GM18502 (cell line): ENCODE results near the gene SLC25A39.

Experiments
- ATAC-seq: cut with Tn5 transposase; IDR thresholded peaks from one replicate; pipeline ENCODE4 v1.9.1; 2021; ENCODE audit warnings: mild to moderate bottlenecking; ENCODE audit not compliant: unreplicated experiment, poor library complexity

SLC25A39 gene

GRCh38 chr17:44314869-44315661 is 9.6 kb downstream of the SLC25A39 start:
- ATAC-seq, result no peak

DNA sequence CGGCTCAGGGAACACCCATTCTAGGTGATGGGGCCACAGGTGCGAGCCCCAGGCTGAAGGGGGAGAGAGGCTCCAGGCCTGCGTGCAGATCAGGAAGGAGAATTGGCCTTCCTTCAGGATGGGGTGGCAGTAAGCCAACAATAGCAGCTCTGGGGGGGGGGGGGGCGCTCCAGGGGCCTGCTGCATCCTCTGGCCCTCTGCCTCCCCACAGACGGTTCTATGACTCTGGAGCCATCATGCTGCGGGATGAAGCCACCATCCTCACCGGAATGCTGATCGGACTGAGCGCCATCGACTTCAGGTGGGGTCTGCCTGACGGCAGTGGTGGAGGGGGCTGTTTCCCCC is 10.1 kb downstream of the SLC25A39 start:
- no peak for ATAC-seq

GRCh38 chr17:44314031-44314430 is 10.6 kb downstream of the SLC25A39 start:
- no peak for ATAC-seq

DNA sequence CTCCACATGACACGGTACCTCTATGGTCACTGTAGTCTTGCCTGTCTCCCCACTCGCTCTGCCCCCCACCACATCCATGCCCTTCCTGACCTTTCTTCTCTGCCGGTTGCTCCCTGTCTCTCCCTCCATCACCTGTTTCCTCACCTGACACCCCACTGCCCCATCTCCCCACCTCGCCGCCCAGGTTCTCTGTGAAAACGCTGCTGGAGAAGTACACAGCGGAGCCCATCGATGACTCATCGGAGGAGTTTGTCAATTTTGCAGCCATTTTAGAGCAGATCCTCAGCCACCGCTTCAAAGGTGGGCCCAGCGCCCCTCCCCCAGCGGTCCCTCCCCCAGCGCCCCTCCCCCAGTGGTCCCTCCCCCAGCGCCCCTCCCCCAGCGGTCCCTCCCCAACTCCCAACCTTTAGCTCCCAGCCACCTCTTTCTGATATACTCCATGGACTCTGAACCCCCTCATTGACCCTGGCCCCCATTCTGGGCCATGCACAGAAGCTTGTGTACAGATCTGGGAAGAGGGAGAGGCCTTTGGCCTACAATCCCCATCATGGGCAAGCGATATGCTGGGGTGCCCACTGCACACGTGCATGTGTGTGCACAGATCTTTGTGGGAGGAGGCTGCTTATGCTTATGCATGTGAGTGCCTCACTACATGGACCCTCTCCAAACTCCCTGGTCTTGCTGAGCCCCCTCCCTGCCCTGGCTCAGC is 12.1 kb downstream of the SLC25A39 start:
- ATAC-seq, result no peak

GRCh38 chr17:44311562-44312181 is 13.0 kb downstream of the SLC25A39 start:
- no peak for ATAC-seq

DNA sequence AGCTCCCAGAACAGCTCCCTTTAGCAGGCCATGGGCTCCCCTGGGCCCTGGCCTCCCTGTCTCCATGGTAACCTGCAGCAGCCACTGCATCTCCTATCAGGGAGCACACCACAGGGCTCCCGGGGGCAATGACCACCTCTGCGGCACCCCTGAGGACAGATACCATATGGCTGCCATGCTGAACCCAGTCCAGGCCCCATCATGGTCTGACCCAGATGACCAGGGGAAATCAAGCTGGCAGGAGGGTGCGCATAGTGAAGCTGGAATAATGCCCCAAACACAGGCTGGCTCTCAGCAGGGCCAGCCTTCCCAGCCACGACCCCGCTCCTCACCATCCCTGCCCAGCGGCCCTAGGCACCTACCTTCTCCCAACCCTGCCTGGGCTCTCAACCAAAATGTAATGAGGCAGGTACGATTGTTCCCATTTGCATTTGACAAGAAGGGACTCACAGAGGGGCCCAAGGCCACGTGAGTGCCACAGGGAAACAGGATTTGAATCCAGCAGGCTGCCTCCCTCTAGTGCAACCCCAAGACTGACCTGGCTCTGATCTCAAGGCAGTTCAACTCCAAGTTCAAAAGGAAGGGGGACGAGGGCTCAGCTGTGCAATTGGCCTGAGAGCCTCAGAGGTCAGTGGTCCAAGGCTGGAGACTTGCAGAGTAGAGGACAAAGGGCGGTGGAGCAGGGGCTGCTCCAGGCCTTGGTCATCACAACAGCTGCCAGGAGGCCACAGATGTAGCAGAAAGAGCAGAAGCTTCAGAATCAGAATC is 13.8 kb downstream of the SLC25A39 start:
- no peak for ATAC-seq

DNA sequence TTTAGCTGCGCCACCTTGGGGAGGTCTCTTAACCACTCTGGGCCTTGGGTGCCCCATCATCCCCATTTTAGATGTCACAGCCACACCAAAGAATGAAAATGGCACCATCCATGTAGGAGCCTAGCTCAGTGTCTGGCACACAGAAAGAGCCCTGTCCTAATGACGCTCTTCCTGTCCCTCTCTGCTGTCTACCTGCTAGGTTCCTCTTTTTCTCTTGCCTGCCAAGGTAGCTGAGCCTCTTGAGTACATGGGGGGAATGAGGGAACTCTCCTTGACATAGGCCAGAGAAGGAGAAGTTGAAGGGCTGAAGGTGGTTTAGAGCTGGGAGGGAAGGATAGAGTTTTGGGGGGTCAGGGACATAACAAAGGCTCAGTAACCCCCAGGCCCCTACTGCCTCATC is 14.4 kb downstream of the SLC25A39 start:
- ATAC-seq, result no peak

GRCh38 chr17:44309472-44309871 is 15.2 kb downstream of the SLC25A39 start:
- ATAC-seq, result no peak

DNA sequence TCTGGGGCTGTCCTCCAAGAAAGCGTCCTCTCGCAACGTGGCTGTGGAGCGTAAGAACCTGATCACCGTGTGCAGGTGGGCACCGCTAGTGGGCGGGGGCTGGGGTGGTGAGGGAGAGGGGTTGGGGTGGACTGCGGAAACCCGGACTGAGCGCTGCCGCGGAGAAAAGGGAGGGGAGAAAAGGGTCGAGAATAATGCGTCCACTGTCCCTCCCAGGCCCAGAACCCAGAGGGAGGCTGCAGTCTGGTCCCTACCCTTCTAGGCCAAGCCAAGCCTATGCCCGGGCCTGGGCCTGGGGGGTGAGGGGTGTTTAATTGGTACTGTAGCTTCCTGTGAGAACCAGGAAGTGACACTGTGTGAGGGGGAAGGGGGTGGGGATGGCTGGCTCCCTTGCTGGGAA is 15.8 kb downstream of the SLC25A39 start:
- no peak for ATAC-seq

GRCh38 chr17:44308320-44308818 is 16.3 kb downstream of the SLC25A39 start, which contains the start of gene RUNDC3A:
Gene RUNDC3A, plus strand, starts transcription at chr17:44308601. Its CDS starts 232 bp downstream, at chr17:44308833.
- no peak for ATAC-seq

GRCh38 chr17:44307387-44308186 is 17.0 kb downstream of the SLC25A39 start:
- no peak for ATAC-seq

DNA sequence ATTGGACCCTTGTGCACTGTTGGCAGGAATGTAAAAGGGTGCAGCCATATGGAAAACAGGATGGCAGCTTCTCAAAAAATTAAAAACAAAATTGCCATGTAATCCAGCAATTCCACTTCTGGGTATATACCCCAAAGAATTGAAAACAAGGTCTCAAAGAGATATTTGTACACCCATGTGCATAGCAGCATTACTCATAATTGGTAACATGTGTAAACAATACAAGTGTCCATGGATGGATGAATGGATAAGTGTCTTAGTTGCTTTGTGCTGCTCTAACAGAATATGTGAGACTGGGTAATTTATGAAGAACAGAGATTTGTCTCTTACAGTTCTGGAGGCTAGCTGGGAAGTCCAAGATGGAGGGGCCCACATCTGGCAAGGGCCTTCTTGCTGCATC is 20.0 kb downstream of the SLC25A39 start:
- ATAC-seq, result no peak

- ATAC-seq, result no peak
Observed at GRCh38 chr17:44297975-44298374, 26.6 kb downstream of the SLC25A39 start.

DNA sequence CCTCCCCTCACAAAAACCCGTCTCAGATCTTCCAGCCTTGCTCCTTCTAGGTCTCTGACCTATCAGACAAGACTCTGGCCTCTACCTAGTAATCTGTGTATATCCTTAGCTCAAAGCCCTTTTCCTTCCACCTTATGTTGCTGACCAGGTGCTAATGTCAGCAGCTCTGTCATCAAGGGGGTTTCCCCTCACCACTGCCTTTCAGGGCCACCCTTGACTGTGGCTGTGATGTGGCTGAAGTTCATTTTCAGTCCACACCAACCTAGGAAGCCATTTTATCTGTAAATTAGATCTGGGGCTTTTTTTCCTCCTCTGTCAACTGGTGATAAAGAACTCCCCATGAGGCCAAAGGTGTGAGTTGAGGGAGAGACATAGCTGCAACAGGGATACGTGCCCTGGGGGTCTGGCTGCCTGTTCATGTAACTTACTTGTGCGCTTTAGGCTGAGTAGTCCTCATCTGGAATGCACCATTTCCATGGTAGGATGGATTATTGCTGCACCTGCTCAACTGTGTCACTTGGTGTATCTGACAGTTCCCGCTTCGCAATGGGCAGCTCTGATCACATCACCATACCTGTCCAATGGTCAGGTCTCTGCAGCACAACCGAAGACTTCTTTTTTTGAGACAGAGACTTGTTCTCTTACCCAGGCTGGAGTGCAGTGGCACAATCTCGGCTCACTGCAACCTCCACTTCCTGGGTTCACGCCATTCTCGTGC is 31.0 kb downstream of the SLC25A39 start:
- ATAC-seq, result no peak

DNA sequence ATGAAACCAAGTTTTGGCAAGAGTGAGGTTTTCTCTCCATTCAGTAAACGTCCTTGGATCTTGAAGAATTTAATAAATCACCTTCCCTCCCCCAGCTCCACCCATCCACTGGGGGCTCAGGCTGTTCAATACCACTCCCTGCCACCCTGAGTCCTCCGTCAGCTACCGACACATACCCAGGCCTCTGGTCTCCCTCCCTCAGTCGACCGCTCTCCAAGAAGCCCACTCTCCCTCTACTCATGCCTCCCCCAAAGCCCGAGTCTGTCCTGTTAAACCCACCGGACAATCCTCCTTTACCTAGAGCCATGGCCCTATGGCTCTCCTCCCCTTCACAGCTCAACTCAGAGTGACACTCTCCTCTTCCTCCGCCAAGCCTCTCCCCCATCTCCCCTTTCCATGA is 37.0 kb downstream of the SLC25A39 start:
- ATAC-seq, result no peak

GRCh38 chr17:44284024-44284400 is 40.6 kb downstream of the SLC25A39 start:
- no peak for ATAC-seq

- ATAC-seq, result no peak
Observed at GRCh38 chr17:44283344-44284023, 41.1 kb downstream of the SLC25A39 start.

DNA sequence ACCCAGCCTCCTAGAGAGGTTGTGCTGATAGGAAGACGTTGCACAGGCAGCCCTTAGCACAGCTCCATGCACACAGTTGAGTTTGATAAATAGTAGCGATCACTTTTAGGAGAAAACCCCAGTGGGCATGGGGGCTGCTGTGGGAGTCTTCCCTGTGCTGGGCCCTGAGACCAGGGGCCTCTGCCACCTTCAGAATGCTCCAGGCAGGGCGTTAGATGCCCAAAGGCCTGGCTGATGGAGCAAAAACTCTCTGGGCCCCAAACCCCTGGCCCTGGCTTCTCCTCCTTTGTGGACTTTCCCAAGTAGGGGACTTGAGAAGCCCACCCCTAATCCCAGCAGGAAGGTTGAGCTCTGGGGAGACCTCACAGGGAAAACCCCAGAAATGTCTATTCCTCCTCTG is 42.4 kb downstream of the SLC25A39 start:
- ATAC-seq, result no peak

DNA sequence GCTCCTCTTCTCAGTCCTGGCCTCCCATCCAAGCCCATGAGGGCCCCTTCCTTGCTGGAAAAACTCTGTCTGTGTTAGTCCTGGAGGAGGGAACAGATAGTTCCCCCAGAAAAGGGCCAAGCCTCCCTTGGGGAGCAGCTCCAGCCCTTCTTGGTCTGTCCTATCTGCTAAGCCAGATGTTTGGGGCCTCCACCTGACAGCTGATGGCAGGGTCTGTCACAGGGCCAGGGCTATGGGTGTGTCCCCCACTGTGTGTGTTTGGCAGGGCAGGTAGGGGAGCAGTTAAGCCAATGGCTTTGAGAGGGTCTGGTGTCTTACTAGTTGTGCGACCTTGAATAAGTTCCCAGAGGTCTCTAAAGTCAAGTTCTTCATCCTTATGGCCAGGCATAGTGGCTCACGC is 43.1 kb downstream of the SLC25A39 start:
- ATAC-seq, result no peak
